NCI-H2107 treated with DMSO at 0.1 percent for 48 hours (cell line): ENCODE data around the gene LPCAT2.

Experiments used
- DNase-seq: peaks from one replicate; lab custom pipeline; 2025; ENCODE audit not compliant: unreplicated experiment; lab: John Stamatoyannopoulos, UW

LPCAT2 gene

GRCh38 chr16:55480228-55480655 is 28.6 kb upstream of the LPCAT2 start:
- DNase-seq = no peak

- DNase-seq = no peak
These were observed 27.8 kb upstream of the LPCAT2 start for GRCh38 chr16:55481023-55481422.

- no peak for DNase-seq
These were observed 26.8 kb upstream of the LPCAT2 start for GRCh38 chr16:55482056-55482455.

GRCh38 chr16:55487048-55487803 is 21.6 kb upstream of the LPCAT2 start:
- no peak for DNase-seq

- DNase-seq = no peak
These were observed 20.6 kb upstream of the LPCAT2 start for GRCh38 chr16:55488306-55488705.

- no peak for DNase-seq
These were observed 19.5 kb upstream of the LPCAT2 start for GRCh38 chr16:55489119-55489955.

GRCh38 chr16:55489956-55490265 is 19.0 kb upstream of the LPCAT2 start:
- no peak for DNase-seq

- no peak for DNase-seq
These were observed 18.6 kb upstream of the LPCAT2 start for GRCh38 chr16:55490301-55490700.

GRCh38 chr16:55491691-55492090 is 17.2 kb upstream of the LPCAT2 start:
- DNase-seq = no peak

GRCh38 chr16:55492756-55493380 is 16.0 kb upstream of the LPCAT2 start:
- no peak for DNase-seq

- no peak for DNase-seq
These were observed 13.9 kb upstream of the LPCAT2 start for GRCh38 chr16:55494994-55495421.

- no peak for DNase-seq
These were observed 13.1 kb upstream of the LPCAT2 start for GRCh38 chr16:55495616-55496289.

- DNase-seq = no peak
These were observed 12.2 kb upstream of the LPCAT2 start for GRCh38 chr16:55496509-55497145.

GRCh38 chr16:55497558-55497957 is 11.3 kb upstream of the LPCAT2 start:
- DNase-seq = no peak

- no peak for DNase-seq
These were observed 10.8 kb upstream of the LPCAT2 start for GRCh38 chr16:55498101-55498500.

- DNase-seq = no peak
These were observed 9.6 kb upstream of the LPCAT2 start for GRCh38 chr16:55499281-55499680.

GRCh38 chr16:55499951-55500529 is 8.8 kb upstream of the LPCAT2 start:
- DNase-seq = no peak

GRCh38 chr16:55500530-55501011 is 8.3 kb upstream of the LPCAT2 start:
- no peak for DNase-seq

- no peak for DNase-seq
These were observed 7.1 kb upstream of the LPCAT2 start for GRCh38 chr16:55501549-55502322.
